Measurements from ENCODE around the gene CCDC12.

The CCDC12 gene

GRCh38 chr3:46895204-46895660 lies 81.3 kb downstream of the CCDC12 start:
- Histone ChIP-seq H3K36me3 (ENCODE audit: insufficient read depth) (no peaks in the 10 kb centered on the region), H3K4me2 (no peak overlapping the region), H3K27me3 (ENCODE audit: insufficient read depth, low read depth) (peaks cover 2% of the 10 kb centered on the region; the same call in 1 of the 2 replicates), H2AFZ (ENCODE audit: low read depth) (no peak overlapping the region), H3K4me1 (ENCODE audit: low read depth, poor library complexity, severe bottlenecking) (no peaks in the 10 kb centered on the region), H3K9ac (no peak overlapping the region), H4K20me1 (ENCODE audit: insufficient read depth) (no peaks in the 10 kb centered on the region), H3K27ac (no peak overlapping the region), H3K79me2 (ENCODE audit: insufficient read depth, low read depth) (no peaks in the 10 kb centered on the region), H3K4me3 (IDR thresholded peaks at IDR 0.05; ENCODE audit: insufficient read depth, low read depth, low read length) (no peak overlapping the region)
- peak; percentile 83 for TF ChIP-seq CTCF (conservative IDR thresholded peaks at IDR 0.05; ENCODE audit: low read depth, low read length)

- Histone ChIP-seq H3K27ac (no peak overlapping the region), H3K4me1 (ENCODE audit: low read depth, poor library complexity, severe bottlenecking) (no peaks in the 10 kb centered on the region), H3K4me2 (no peak overlapping the region), H3K9ac (no peak overlapping the region), H4K20me1 (ENCODE audit: insufficient read depth) (no peaks in the 10 kb centered on the region), H2AFZ (ENCODE audit: low read depth) (no peak overlapping the region), H3K27me3 (ENCODE audit: insufficient read depth, low read depth) (peaks cover 2% of the 10 kb centered on the region; the same call in 1 of the 2 replicates), H3K79me2 (ENCODE audit: insufficient read depth, low read depth) (no peaks in the 10 kb centered on the region), H3K36me3 (ENCODE audit: insufficient read depth) (no peaks in the 10 kb centered on the region), H3K4me3 (IDR thresholded peaks at IDR 0.05; ENCODE audit: insufficient read depth, low read depth, low read length) (no peak overlapping the region)
- TF ChIP-seq CTCF (conservative IDR thresholded peaks at IDR 0.05; ENCODE audit: low read depth, low read length) = no peak
Observed at GRCh38 chr3:46894256-46894655, 82.3 kb downstream of the CCDC12 start.

GRCh38 chr3:46893763-46894162 lies 82.8 kb downstream of the CCDC12 start:
- Histone ChIP-seq H3K4me3 (IDR thresholded peaks at IDR 0.05; ENCODE audit: insufficient read depth, low read depth, low read length) (no peak overlapping the region), H3K27me3 (ENCODE audit: insufficient read depth, low read depth) (peaks cover 2% of the 10 kb centered on the region; the same call in 1 of the 2 replicates), H4K20me1 (ENCODE audit: insufficient read depth) (no peaks in the 10 kb centered on the region), H3K9ac (no peak overlapping the region), H3K4me1 (ENCODE audit: low read depth, poor library complexity, severe bottlenecking) (no peaks in the 10 kb centered on the region), H3K79me2 (ENCODE audit: insufficient read depth, low read depth) (no peaks in the 10 kb centered on the region), H2AFZ (ENCODE audit: low read depth) (no peak overlapping the region), H3K27ac (no peak overlapping the region), H3K4me2 (no peak overlapping the region), H3K36me3 (ENCODE audit: insufficient read depth) (no peaks in the 10 kb centered on the region)
- TF ChIP-seq CTCF (conservative IDR thresholded peaks at IDR 0.05; ENCODE audit: low read depth, low read length) = no peak

DNA sequence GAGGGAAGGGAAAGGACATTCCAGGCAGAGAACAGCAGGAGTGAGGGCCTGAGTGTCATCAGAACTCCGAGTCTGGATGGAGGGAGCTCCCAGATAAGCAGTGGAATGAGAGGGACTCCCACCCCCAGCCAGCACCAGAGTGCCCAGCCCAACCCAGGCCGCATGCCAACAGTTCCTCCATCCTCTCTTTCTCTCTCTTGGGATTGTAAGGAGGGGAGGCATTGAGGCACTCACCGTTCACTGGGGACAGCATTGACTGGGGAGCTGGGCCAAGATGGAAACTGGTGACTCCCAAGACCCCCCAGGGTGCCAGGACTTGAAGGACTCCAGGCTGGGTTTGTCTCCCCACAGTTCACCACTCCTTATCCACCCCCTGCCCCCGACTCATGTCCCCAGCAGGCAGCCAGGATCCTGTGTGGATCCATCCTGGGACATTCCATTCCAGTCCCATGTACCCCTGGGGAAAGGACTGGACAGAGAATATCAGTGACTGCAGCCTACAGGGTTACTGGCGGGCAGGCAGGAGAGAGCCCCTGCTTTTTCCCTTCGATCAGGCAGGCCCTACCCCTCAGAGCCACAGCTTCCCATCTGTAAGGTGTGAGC lies 83.3 kb downstream of the CCDC12 start:
- no peak for TF ChIP-seq CTCF (conservative IDR thresholded peaks at IDR 0.05; ENCODE audit: low read depth, low read length)
- Histone ChIP-seq H3K27ac (no peak overlapping the region), H3K4me3 (IDR thresholded peaks at IDR 0.05; ENCODE audit: insufficient read depth, low read depth, low read length) (no peak overlapping the region), H2AFZ (ENCODE audit: low read depth) (peak overlapping the region; percentile 71; the same call in 1 of the 2 replicates), H3K27me3 (ENCODE audit: insufficient read depth, low read depth) (peaks cover 2% of the 10 kb centered on the region; the same call in 1 of the 2 replicates), H3K9ac (no peak overlapping the region), H4K20me1 (ENCODE audit: insufficient read depth) (no peaks in the 10 kb centered on the region), H3K4me1 (ENCODE audit: low read depth, poor library complexity, severe bottlenecking) (no peaks in the 10 kb centered on the region), H3K36me3 (ENCODE audit: insufficient read depth) (no peaks in the 10 kb centered on the region), H3K79me2 (ENCODE audit: insufficient read depth, low read depth) (no peaks in the 10 kb centered on the region), H3K4me2 (no peak overlapping the region)
